Activated CD4-positive, alpha-beta T cell treated with anti-CD3 and anti-CD28 coated beads, Interleukin-2, Interleukin-6, amounts not matched to agents 100 ng/mL and 50 ng/mL, durations not matched to agents 16 hours and 8 hours (primary cell): ENCODE data around the gene TMPRSS15.

Source experiments
- DNase-seq: peaks from one replicate; pipeline ENCODE4 v3.0.0-alpha.2; 2020

The TMPRSS15 gene

GRCh38 chr21:18235545-18235944, 168.0 kb downstream of the TMPRSS15 start:
- no peak for DNase-seq

DNA sequence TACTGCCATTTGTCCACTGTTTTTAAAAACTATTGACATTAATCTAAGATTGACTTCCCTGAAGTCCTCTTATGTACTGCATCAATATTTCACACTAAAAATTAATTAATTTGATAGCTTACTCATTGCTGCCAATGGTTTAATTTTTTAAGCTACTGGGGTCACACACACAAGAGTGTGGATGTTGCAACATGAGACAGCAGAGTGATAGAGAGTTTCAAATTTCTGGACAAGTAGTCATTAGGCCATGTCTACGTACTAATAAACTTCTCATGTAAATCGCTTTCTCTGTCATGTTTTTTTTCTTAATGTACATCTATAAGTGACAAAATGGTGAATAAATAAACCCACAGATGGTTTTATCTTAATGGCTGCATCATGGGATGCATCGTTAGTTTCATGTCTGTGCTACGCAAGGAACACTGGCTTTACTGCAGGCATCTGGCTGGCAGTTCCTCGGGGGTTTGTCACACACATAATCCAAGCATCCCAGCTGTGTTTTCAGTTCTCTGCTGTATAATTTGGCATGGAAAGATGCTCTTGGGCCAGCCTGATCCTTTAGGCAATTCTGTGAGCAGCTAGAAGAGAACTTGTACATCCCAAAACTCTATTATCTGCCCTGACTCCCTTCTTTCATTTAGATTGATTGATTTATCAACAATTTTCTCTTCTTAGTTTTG, 175.4 kb downstream of the TMPRSS15 start:
- no peak for DNase-seq

DNA sequence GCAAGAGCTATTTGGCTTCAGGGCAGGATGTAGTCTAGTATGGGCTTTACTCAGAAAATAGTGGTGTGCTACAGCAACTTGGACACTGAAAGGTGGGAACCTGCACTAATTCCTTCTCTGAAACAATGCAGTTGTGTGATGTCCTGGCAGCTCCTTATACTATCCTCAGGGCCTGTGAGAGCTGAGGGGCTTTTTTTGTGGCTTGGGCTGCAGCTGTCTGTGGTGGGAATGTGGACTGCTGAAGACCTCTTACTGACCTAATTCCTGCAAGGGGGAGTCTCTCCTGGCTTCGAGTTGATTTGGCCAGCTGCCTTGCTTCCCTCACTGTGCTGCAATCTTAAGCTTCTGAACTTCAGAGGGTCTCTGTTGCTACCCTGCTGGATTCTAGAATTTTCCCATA, 181.2 kb downstream of the TMPRSS15 start:
- no peak for DNase-seq

DNA sequence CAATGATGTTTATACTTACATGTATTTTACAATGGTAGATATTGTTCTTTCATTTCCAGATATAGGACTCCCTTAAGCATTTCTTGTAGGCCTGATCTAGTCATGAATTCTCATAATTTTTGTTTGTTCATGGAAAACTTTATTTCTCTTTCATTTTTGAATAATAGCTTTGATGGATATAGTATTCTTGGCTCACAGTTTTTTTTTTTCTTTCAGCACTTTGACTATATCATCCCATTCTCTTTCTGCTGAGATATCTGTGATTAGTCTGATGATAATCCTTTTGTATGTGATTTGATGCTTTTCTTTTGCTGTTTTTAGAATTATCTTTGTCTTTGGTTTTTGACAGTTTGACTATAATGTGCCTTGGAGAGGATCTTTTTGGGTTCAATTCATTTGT, 183.1 kb downstream of the TMPRSS15 start:
- DNase-seq = no peak
